ENCODE results near the gene MRAS. TPM values are rescaled to one million over a fixed set of nuclear protein-coding genes. Genes with fewer than 3 reads are reported as not detected.
A peak's percentile ranks its signal among the peaks of the same experiment; 100 is the strongest.

The MRAS gene
- total RNA-seq, 8 experiments from 2014 or later, result 30.3 to 150 (median 42.1) TPM

DNA sequence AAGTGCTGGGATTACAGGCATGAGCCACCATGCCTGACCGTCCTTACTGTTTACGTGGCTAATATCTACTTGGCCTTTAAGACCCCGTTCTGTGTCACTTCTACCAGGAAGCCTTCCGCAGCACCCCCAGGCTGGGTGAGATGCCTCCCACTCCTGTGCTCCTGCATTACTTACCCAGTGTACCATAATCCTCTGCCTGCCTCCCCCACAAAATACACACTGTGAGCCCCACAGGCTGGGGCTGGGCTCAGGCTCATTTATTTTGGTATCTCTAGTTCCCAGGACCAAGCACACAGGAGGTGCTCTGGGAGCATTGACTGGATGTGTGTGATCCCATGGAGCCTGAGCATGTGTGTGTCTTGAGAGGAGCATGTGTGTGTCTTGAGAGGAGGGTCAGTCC is 14.9 kb downstream of the MRAS start:
- Histone ChIP-seq H3K27ac (no peak overlapping the region), H3K4me1 (replicated peaks in 1 of 2) (peaks cover 0 to 19% of the 10 kb centered on the region in 2 donors)
- 92 to 100% (median 98%) methylated on average over 1 to 4 of the region's 4 CpGs; no CpG with 5 or more reads in 6 of the 10 experiments for WGBS, 10 experiments

DNA sequence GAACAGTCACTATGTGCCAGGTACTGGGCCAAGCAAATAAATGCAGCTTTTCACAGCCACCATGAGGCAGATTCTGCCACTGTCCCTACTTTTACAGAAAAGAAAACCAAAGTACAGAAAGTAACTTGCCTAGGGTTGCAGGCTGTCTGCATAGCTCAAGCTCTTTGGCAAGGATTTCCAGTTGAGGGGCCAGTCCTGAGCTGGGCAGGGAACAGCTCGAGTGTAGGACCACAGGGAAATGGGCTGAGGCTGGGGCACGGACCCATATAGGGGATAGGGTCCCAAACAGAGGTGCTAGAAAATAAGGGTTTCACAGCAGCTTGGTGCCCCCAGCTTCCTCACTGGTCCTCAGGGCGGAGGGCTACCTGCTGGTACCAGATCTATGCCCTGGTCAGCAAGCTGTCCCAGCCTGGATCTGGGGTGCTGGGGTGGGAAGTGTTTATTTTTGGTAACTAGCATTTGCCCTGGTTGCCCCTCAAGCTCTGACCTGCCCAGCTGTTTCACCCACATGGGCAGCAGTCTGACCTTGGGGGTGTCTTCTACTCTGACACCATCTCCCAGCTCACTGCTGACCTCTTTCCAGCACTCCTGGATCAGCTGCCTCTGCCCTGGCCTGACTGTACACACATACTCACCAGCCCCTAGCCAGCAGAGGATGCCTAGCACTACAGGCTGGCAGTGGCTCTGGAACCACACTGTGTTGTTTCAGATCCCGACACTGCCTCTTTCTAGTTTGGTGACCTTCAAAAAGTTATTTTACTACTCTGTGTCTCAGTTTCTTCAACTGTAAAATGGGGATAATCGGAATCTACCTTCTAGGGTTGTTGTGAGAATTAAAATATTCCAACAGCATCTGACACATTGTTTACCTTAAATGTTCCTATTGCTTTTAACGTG is 16.2 kb downstream of the MRAS start:
- WGBS, 10 experiments, result 17 to 100% (median 89%) methylated on average over 1 to 4 of the region's 6 CpGs; no CpG with 5 or more reads in 2 of the 10 experiments
- H3K4me3 ChIP-seq, result no peak overlapping the region
- in situ Hi-C loops (cut with MboI; ENCODE audit: low pct_unique_long_range_greater_than_20kb in 2 of 9, low sequenced_read_pairs in 9 of 9, unreplicated experiment in 9 of 9), result no loop called here
- no peak overlapping the region for H3K27ac ChIP-seq
- ATAC-seq (replicated peaks in 6 of 8), result no peak
- H3K4me1 ChIP-seq (replicated peaks in 1 of 2), result peaks cover 0 to 22% of the 10 kb centered on the region in 2 donors

More for the DNA sequence above, 14.9 kb downstream of the MRAS start:
- no peak for ATAC-seq (replicated peaks in 6 of 8)
- in situ Hi-C loops (cut with MboI; ENCODE audit: low pct_unique_long_range_greater_than_20kb in 2 of 9, low sequenced_read_pairs in 9 of 9, unreplicated experiment in 9 of 9), result no loop called here
- no peak overlapping the region for H3K4me3 ChIP-seq

DNA sequence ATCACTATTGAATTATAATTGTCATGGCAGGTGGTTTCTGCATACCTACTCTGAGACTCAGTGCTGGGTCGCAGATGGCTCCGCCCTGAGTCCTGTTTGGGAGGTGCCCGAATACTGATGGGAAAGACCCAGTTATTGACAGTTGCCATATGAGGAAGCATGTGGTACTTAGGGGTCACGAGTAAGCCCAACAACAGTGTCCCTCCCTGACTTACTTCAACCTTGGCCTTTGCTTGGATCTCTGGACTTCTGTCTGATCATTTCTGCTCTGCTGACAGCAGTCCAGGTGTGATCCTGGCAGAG is 16.8 kb downstream of the MRAS start:
- H3K27ac ChIP-seq, result no peak overlapping the region
- H3K4me3 ChIP-seq, result no peak overlapping the region
- ATAC-seq (replicated peaks in 6 of 8), result no peak
- H3K4me1 ChIP-seq (replicated peaks in 1 of 2), result peaks cover 0 to 22% of the 10 kb centered on the region in 2 donors
- in situ Hi-C loops (cut with MboI; ENCODE audit: low pct_unique_long_range_greater_than_20kb in 2 of 9, low sequenced_read_pairs in 9 of 9, unreplicated experiment in 9 of 9), result no loop called here
- WGBS, 10 experiments, result 28 to 100% (median 94%) methylated on average over 2 to 4 of the region's 4 CpGs; no CpG with 5 or more reads in 5 of the 10 experiments

DNA sequence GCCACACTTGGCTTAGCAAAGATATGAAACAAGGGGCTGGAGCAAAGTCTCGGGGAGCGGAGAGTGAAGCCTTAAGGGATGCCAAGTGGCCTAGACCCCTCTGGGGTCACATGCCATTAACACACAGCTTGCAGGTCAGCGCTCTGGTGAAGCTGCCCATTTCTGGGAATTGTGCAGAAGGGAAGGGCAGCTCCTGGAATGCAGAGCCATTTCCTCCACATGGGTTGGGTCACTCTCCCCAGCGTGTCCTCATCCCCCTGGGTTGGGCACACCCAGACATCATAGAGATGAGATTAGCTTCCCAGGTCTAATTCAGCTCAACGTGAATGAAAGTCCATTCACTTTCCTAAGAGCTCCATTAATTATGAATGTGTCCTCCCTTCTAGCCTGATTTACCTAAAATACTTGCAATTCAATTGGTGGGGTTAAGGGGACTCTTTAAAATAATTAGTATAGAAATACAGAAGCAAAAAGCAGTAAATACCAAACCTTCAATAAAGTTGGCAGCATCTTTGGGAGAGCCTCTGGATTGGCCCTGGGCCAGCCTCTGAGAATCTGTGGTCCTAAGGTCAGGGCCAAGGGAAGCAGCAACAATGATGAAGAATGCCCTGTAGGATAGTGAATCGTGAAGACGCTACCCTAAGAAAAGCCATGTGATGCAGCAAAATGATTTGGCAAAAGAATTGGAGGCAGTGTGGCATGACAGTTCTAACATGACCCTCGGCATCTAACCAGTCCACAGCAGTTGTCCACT is 17.8 kb downstream of the MRAS start:
- 38 to 100% (median 74%) methylated on average over 2 to 7 of the region's 8 CpGs for WGBS, 10 experiments
- in situ Hi-C loops (cut with MboI; ENCODE audit: low pct_unique_long_range_greater_than_20kb in 2 of 9, low sequenced_read_pairs in 9 of 9, unreplicated experiment in 9 of 9), result no loop called here
- no peak overlapping the region for H3K4me3 ChIP-seq
- ATAC-seq (replicated peaks in 6 of 8), result peak in 3 of 8 experiments; percentile 68 to 74 (median 69)
- H3K27ac ChIP-seq, result no peak overlapping the region
- H3K4me1 ChIP-seq (replicated peaks in 1 of 2), result peaks cover 0 to 22% of the 10 kb centered on the region in 2 donors

DNA sequence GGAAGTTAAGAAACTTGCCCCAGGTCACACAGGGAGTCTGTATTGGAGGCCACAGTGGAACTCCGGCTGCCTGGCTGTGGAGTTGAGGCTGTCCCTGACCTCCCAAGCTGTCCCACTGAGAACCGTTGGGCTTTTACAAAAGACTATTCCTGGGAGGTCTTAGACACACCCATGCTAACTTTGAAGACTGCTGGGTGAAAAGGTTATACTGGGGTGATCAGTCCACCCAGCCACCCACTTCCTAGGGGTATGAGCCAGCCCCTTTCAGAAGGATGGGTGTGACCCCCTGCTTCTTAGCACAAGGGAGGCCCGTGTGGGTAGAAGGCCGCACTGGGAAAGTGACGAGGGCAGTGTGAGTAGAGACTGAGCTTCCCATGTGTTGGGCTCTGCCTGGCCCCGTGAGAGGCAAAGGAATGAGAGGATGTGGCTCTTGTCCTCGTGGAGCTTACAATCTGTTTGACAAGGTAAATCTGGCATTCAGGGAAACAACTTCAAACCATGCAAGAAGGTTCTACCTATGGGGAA is 19.0 kb downstream of the MRAS start:
- peaks cover 0 to 15% of the 10 kb centered on the region in 2 donors for H3K4me1 ChIP-seq (replicated peaks in 1 of 2)
- peak in 3 of 8 experiments; percentile 20 to 36 (median 23) for ATAC-seq (replicated peaks in 6 of 8)
- H3K27ac ChIP-seq, result no peak overlapping the region
- in situ Hi-C loops (cut with MboI; ENCODE audit: low pct_unique_long_range_greater_than_20kb in 2 of 9, low sequenced_read_pairs in 9 of 9, unreplicated experiment in 9 of 9), result no loop called here
- no peak overlapping the region for H3K4me3 ChIP-seq
- 20 to 100% (median 93%) methylated on average over 2 to 5 of the region's 7 CpGs; no CpG with 5 or more reads in 5 of the 10 experiments for WGBS, 10 experiments

DNA sequence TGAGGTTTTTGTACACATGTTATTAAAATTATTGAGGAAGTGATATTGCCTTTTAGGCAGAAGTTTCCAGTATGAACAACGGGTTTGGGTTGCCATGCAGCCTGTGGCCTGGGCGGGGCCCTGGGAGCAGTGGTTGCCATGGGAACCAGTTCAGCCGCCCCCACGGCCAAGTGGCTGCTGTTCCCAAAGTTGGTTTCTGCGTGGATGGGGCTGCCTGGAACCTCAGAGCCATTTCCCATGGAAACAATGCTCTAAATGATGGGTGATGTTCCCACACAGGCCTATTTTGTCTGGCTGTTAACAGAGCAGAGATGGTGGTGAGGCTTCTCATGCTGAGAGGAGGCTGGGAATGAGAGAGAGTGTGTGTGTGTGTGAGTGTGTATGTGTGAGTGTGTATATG is 19.5 kb downstream of the MRAS start:
- peak in 7 of 8 experiments; percentile 31 to 78 (median 45) for ATAC-seq (replicated peaks in 6 of 8)
- in situ Hi-C loops (cut with MboI; ENCODE audit: low pct_unique_long_range_greater_than_20kb in 2 of 9, low sequenced_read_pairs in 9 of 9, unreplicated experiment in 9 of 9), result no loop called here
- 0 to 63% (median 45%) methylated on average over 1 to 3 of the region's 5 CpGs; no CpG with 5 or more reads in 5 of the 10 experiments for WGBS, 10 experiments

DNA sequence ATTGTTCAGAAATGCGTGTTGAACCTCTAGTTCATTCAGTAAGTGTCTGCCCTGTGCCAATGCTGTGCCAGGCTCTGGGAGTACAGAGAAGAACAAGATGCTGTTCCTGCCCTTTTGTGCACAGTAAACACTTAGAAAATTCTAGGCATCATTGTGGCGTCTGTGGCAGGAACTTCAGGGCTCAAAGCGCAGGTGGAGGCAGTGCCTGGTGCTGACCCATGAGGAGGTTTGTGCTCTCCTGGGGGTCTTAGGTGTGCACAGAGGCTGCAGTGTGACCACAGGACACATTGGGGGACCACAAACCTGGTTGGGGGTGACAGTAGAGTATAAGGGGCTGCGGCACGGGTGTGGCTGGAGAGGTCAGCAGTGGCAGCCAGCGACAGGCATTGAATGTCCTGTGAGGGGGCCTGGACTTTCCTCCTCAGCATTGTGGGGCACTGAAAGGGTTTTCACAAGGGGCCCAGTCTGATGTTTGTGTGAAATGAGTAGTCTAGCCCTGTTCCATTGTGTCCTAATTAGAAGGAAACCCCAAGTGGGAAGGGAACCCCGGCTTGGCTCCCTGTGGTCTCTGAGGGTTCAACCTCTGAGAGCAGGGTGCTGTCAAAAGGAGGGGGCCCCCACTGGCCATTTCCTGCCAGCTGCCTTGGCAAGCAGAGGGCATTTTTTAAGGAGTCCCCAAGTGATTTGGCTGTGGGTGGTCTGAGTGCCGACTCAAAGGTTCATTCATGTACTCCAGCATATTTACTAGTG is 20.9 kb downstream of the MRAS start:
- Histone ChIP-seq H3K27ac (no peak overlapping the region), H3K4me3 (no peak overlapping the region), H3K4me1 (replicated peaks in 1 of 2) (peaks cover 0 to 15% of the 10 kb centered on the region in 2 donors)
- in situ Hi-C loops (cut with MboI; ENCODE audit: low pct_unique_long_range_greater_than_20kb in 2 of 9, low sequenced_read_pairs in 9 of 9, unreplicated experiment in 9 of 9), result no loop called here
- ATAC-seq (replicated peaks in 6 of 8), result no peak
- 87 to 100% (median 89%) methylated on average over 1 to 5 of the region's 8 CpGs; no CpG with 5 or more reads in 3 of the 10 experiments for WGBS, 10 experiments

More for the DNA sequence above, 19.5 kb downstream of the MRAS start:
- Histone ChIP-seq H3K27ac (no peak overlapping the region), H3K4me3 (no peak overlapping the region), H3K4me1 (replicated peaks in 1 of 2) (peaks cover 0 to 15% of the 10 kb centered on the region in 2 donors)

DNA sequence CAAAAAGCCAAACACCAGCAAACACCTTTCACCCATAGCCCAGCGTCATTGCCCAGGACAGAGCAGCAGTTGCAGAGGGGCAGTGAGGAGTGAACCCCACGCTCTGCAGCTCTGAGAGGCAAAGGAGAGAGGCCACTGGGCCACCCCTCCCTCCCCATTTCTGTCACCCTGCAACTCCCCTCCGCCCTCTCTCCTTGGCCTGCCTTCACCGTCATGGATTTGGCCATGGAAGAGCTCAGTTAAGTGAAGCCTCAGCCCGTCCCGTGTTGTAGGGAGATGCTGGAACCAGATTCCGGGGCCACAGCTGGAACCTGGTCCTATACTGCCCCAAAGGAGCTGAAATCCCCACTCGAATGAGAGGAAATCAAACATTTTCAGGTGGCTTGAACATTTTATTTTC is 21.9 kb downstream of the MRAS start:
- whole genome bisulfite sequencing, 10 experiments, result 20 to 100% (median 66%) methylated on average over 1 to 8 of the region's 8 CpGs; no CpG with 5 or more reads in 5 of the 10 experiments
- Histone ChIP-seq H3K27ac (no peak overlapping the region), H3K4me3 (no peak overlapping the region), H3K4me1 (replicated peaks in 1 of 2) (peaks cover 0 to 15% of the 10 kb centered on the region in 2 donors)
- no peak for ATAC-seq (replicated peaks in 6 of 8)
- in situ Hi-C loops (cut with MboI; ENCODE audit: low pct_unique_long_range_greater_than_20kb in 2 of 9, low sequenced_read_pairs in 9 of 9, unreplicated experiment in 9 of 9), result no loop called here

DNA sequence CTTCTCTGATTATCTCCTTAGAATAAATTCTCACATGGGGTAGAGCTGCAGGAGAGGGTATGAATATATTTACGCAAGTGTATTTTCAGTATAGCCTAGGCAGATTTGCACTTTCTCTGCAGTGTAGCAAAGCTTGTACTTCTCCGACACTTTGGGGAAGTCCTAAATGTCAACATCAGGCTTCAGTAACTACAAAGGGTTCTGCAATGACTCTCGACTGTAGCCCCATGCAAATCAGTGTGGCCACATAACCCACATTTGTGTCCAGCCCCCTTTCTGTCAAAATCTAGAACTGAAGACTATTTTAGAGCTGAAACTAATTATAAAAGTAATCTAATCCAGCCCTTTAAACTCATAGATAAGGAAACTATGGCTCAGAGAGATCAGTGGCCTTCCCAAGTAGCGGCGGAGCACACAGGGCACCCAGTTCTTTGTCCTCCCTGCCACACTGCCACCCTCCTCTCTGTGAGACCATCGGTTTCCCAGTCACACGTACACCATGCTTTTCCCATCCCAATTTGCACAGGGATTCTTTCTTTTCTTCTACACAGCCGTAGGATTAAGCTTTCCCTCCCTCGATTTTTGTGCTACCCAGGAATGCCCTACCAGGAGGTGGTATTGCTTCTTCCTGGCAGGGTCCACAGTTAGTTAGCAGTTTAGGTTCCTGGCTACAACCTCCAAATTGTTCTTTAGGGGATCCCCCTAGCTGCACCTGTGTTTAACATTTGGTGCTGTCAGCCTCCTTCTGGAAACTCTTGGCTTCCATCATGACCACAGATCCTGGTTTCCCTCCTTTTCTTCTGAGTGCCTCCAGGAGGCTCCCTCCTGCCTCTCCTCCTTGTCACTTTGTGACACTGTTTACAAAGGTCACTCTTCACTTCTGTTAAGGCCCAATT is 22.9 kb downstream of the MRAS start:
- Histone ChIP-seq H3K27ac (no peak overlapping the region), H3K4me1 (replicated peaks in 1 of 2) (peaks cover 0 to 15% of the 10 kb centered on the region in 2 donors), H3K4me3 (no peak overlapping the region)
- 68 to 97% (median 89%) methylated on average over 2 to 9 of the region's 9 CpGs for whole genome bisulfite sequencing, 10 experiments
- in situ Hi-C loops (cut with MboI; ENCODE audit: low pct_unique_long_range_greater_than_20kb in 2 of 9, low sequenced_read_pairs in 9 of 9, unreplicated experiment in 9 of 9), result no loop called here
- no peak for ATAC-seq (replicated peaks in 6 of 8)

DNA sequence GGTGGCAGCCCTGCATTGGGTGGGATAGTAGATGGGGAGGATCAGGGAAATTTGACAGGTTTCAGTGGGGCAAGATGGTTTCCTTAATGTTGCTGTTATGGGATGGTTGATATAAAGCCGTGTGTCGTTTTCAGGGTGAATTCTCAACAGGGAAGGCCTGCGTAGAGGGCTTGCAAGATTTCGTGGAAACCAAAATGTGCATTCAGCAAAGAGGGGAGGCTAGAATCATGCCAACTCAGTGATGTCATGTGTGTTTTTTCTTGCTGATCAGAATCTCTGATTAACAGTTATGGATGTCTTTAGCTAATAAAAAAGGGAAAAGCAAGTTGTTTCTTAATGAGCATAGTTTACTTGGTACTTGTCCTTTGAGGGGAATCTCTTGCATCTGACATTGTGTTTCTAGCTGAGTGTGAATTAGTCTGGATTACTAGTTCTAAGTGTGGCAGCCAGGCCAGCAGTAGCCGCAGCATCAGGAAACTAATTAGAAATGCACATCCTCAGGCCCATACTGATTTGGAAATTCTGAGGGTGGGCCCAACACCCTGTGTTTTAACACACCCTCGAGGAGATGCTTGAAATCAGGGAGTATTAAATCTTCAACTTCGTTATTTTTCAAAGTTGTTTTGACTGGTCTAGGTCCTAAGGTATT is 24.8 kb downstream of the MRAS start:
- ATAC-seq (replicated peaks in 6 of 8), result peak in 3 of 8 experiments; percentile 77 to 81 (median 80)
- WGBS, 10 experiments, result 4 to 100% (median 80%) methylated on average over 1 to 7 of the region's 7 CpGs; no CpG with 5 or more reads in 1 of the 10 experiments
- H3K4me1 ChIP-seq (replicated peaks in 1 of 2), result peaks cover 0 to 8% of the 10 kb centered on the region in 2 donors
- in situ Hi-C loops (cut with MboI; ENCODE audit: low pct_unique_long_range_greater_than_20kb in 2 of 9, low sequenced_read_pairs in 9 of 9, unreplicated experiment in 9 of 9), result no loop called here
- no peak overlapping the region for H3K27ac ChIP-seq
- no peak overlapping the region for H3K4me3 ChIP-seq

DNA sequence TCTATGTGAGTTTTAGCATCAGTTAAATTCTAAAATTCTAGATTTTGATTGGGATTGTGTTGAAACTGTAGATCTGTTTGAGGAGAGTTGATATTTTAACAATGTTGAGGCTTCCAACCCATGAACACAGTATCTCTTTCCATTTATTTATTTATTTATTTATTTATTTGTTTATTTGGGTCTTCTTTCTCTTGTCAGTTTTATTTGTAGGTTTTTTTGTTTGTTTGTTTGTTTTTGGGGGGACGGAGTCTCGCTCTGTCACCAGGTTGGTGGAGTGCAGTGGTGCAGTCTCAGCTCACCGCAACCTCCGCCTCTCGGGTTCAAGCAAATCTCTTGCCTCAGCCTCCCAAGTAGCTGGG is 25.3 kb downstream of the MRAS start:
- H3K4me3 ChIP-seq, result no peak overlapping the region
- no peak for ATAC-seq (replicated peaks in 6 of 8)
- in situ Hi-C loops (cut with MboI; ENCODE audit: low pct_unique_long_range_greater_than_20kb in 2 of 9, low sequenced_read_pairs in 9 of 9, unreplicated experiment in 9 of 9), result no loop called here
- WGBS, 10 experiments, result 93 to 100% (median 100%) methylated on average over 2 to 5 of the region's 5 CpGs; no CpG with 5 or more reads in 1 of the 10 experiments
- peaks cover 0 to 6% of the 10 kb centered on the region in 2 donors for H3K4me1 ChIP-seq (replicated peaks in 1 of 2)
- H3K27ac ChIP-seq, result no peak overlapping the region

Measured in motor neuron (in vitro differentiated cells).